Activated CD4-positive, alpha-beta T cell treated with anti-CD3 and anti-CD28 coated beads, Interleukin-2, amount 10 ng/mL, durations not matched to agents 7 days and 5 days (primary cell): ENCODE results near the gene TAF1D. TPM values are rescaled to one million over a fixed set of nuclear protein-coding genes. Genes with fewer than 3 reads are reported as not detected.
"Not testable (repeated sequence)": the region's sequence is repeated elsewhere in the genome, so short reads cannot be mapped to it uniquely, and the experiment has no call there.

Source experiments
- CTCF ChIA-PET: fragments of 350-600 bp; sonication (Branson Sonifier 250); formaldehyde crosslinking; loops from one replicate; lab custom pipeline; 2021; ENCODE audit warnings: antibody characterized with exemption; lab: Charles Lee
- POLR2A ChIA-PET: fragments of 350-600 bp; sonication (Branson Sonifier 250); formaldehyde crosslinking; loops from one replicate; lab custom pipeline; 2021; ENCODE audit warnings: antibody characterized with exemption; lab: Charles Lee
- DNase-seq: peaks from one replicate; pipeline ENCODE4 v3.0.0-alpha.2; 2020
- H3K27ac Mint-ChIP-seq: one replicate; pipeline ENCODE4 v1.8.0; 2021; ENCODE audit warnings: mild to moderate bottlenecking, moderate library complexity, mixed read lengths
- H3K27me3 Mint-ChIP-seq: one replicate; pipeline ENCODE4 v1.8.0; 2021; ENCODE audit warnings: mixed read lengths
- H3K36me3 Mint-ChIP-seq: one replicate; pipeline ENCODE4 v1.8.0; 2021; ENCODE audit warnings: low read depth, mixed read lengths
- H3K4me1 Mint-ChIP-seq: one replicate; pipeline ENCODE4 v1.8.0; 2021; ENCODE audit warnings: mixed read lengths
- H3K4me3 Mint-ChIP-seq: one replicate; pipeline ENCODE4 v1.8.0; 2021; ENCODE audit warnings: mild to moderate bottlenecking, moderate library complexity, mixed read lengths
- H3K9me3 Mint-ChIP-seq: one replicate; pipeline ENCODE4 v1.8.0; 2021; ENCODE audit warnings: mixed read lengths
- total RNA-seq, 2 experiments: library from RNA; stranded (reverse); gene quantifications; one replicate each; pipeline ENCODE4 v1.2.3, GENCODE V29; 2021

Gene TAF1D
- 100 to 1,000 TPM; 159 to 166 TPM for total RNA-seq

GRCh38 chr11:93741094-93741881 lies at the start of gene TAF1D, which contains the start of gene C11orf54:
Gene TAF1D, minus strand, starts transcription at chr11:93741495. Its CDS starts 2,191 bp downstream, at chr11:93739304.
Gene C11orf54, plus strand, starts transcription at chr11:93741672. Its CDS starts 5,722 bp downstream, at chr11:93747394.
- H3K27me3 Mint-ChIP-seq: no peaks in the 10 kb centered on the region
- H3K36me3 Mint-ChIP-seq: peaks cover 47% of the 10 kb centered on the region
- CTCF ChIA-PET: interaction anchor here (0.7 to 1.7 kb wide), 8 partner anchors 10 to 48 kb away, joined by 3 to 4 read pairs (median 4); partner anchors contain the start of gene MED17
- H3K9me3 Mint-ChIP-seq: no peaks in the 10 kb centered on the region
- peaks cover 52% of the 10 kb centered on the region for H3K4me1 Mint-ChIP-seq
- peak; percentile 99 for DNase-seq
- POLR2A ChIA-PET: interaction anchor here (0.6 to 2.9 kb wide), 9 partner anchors 20 to 1349 kb away, joined by 3 to 33 read pairs (median 3); partner anchors contain the start of genes CEP295, MED17 and PANX1
- H3K4me3 Mint-ChIP-seq: peak within 1 kb of the TSS; percentile 99
- peak within 1 kb of the TSS; percentile 99 for H3K27ac Mint-ChIP-seq

GRCh38 chr11:93784935-93785360 lies 43.7 kb upstream of the TAF1D start:
- Mint-ChIP-seq H3K9me3 (no peaks in the 10 kb centered on the region), H3K27me3 (no peaks in the 10 kb centered on the region), H3K36me3 (peaks cover 38% of the 10 kb centered on the region), H3K27ac (peak overlapping the region; percentile 96), H3K4me3 (peak overlapping the region; percentile 95), H3K4me1 (peaks cover 50% of the 10 kb centered on the region)
- POLR2A ChIA-PET: no interaction called here
- DNase-seq: no peak
- CTCF ChIA-PET: no interaction called here

GRCh38 chr11:93784145-93784934 lies 43.0 kb upstream of the TAF1D start, which contains the start of gene MED17:
Gene MED17, plus strand, starts transcription at chr11:93784282. Its CDS starts 232 bp downstream, at chr11:93784514.
- H3K4me3 Mint-ChIP-seq: peak within 1 kb of the TSS; percentile 95
- no peaks in the 10 kb centered on the region for H3K9me3 Mint-ChIP-seq
- POLR2A ChIA-PET: interaction anchor here (0.7 to 2.4 kb wide), 5 partner anchors 24 to 132 kb away, joined by 3 to 33 read pairs (median 4); partner anchors contain the start of genes C11orf54, CEP295 and TAF1D
- H3K27me3 Mint-ChIP-seq: no peaks in the 10 kb centered on the region
- H3K27ac Mint-ChIP-seq: peak within 1 kb of the TSS; percentile 96
- DNase-seq: peak; percentile 92
- CTCF ChIA-PET: interaction anchor here (0.7 to 1.8 kb wide), 7 partner anchors 11 to 154 kb away, joined by 3 to 7 read pairs (median 3); partner anchors contain the start of genes C11orf54 and TAF1D
- peaks cover 49% of the 10 kb centered on the region for H3K4me1 Mint-ChIP-seq
- H3K36me3 Mint-ChIP-seq: peaks cover 38% of the 10 kb centered on the region

- Mint-ChIP-seq H3K4me1 (peaks cover 49% of the 10 kb centered on the region), H3K27ac (peak overlapping the region; percentile 96), H3K36me3 (peaks cover 38% of the 10 kb centered on the region), H3K27me3 (no peaks in the 10 kb centered on the region), H3K4me3 (peak overlapping the region; percentile 95), H3K9me3 (no peaks in the 10 kb centered on the region)
- CTCF ChIA-PET: interaction anchor here (0.7 to 1.8 kb wide), 7 partner anchors 11 to 153 kb away, joined by 3 to 7 read pairs (median 3); partner anchors contain the start of genes C11orf54 and TAF1D
- DNase-seq: no peak
- POLR2A ChIA-PET: interaction anchor here (0.7 to 2.4 kb wide), 5 partner anchors 24 to 131 kb away, joined by 3 to 33 read pairs (median 4); partner anchors contain the start of genes C11orf54, CEP295 and TAF1D
These were observed 42.5 kb upstream of the TAF1D start for GRCh38 chr11:93783765-93784144.

- Mint-ChIP-seq H3K4me1 (peaks cover 47% of the 10 kb centered on the region), H3K36me3 (peaks cover 37% of the 10 kb centered on the region), H3K27ac (peak overlapping the region; percentile 96), H3K9me3 (no peaks in the 10 kb centered on the region), H3K4me3 (peak overlapping the region; percentile 95), H3K27me3 (no peaks in the 10 kb centered on the region)
- DNase-seq: no peak
- CTCF ChIA-PET: interaction anchor here (1.3 to 1.8 kb wide), 2 partner anchors 11 to 12 kb away, joined by 5 read pairs; no protein-coding TSS in a partner anchor
- POLR2A ChIA-PET: interaction anchor here (1.3 to 2.4 kb wide), 2 partner anchors 43 to 45 kb away, joined by 5 to 33 read pairs; partner anchors contain the start of genes C11orf54 and TAF1D
These were observed 42.1 kb upstream of the TAF1D start for GRCh38 chr11:93783362-93783761.

- no peaks in the 10 kb centered on the region for H3K4me1 Mint-ChIP-seq
- H3K9me3 Mint-ChIP-seq: peaks cover 5% of the 10 kb centered on the region
- no peak overlapping the region for H3K4me3 Mint-ChIP-seq
- no peaks in the 10 kb centered on the region for H3K27me3 Mint-ChIP-seq
- DNase-seq: no peak
- POLR2A ChIA-PET: no interaction called here
- H3K27ac Mint-ChIP-seq: no peak overlapping the region
- H3K36me3 Mint-ChIP-seq: peaks cover 16% of the 10 kb centered on the region
- CTCF ChIA-PET: no interaction called here
These were observed 34.0 kb upstream of the TAF1D start for GRCh38 chr11:93775289-93775688.

GRCh38 chr11:93774560-93774959 lies 33.3 kb upstream of the TAF1D start:
- DNase-seq, CTCF ChIA-PET, H3K4me1 Mint-ChIP-seq, H3K4me3 Mint-ChIP-seq, H3K27me3 Mint-ChIP-seq, H3K27ac Mint-ChIP-seq, H3K9me3 Mint-ChIP-seq, POLR2A ChIA-PET: not testable (repeated sequence)
- H3K36me3 Mint-ChIP-seq: peaks cover 13% of the 10 kb centered on the region

GRCh38 chr11:93773601-93774200 lies 32.4 kb upstream of the TAF1D start:
- Mint-ChIP-seq H3K27me3 (no peaks in the 10 kb centered on the region), H3K36me3 (peaks cover 9% of the 10 kb centered on the region), H3K4me1 (no peaks in the 10 kb centered on the region), H3K27ac (no peak overlapping the region), H3K9me3 (peaks cover 5% of the 10 kb centered on the region), H3K4me3 (no peak overlapping the region)
- ChIA-PET POLR2A (no interaction called here), CTCF (no interaction called here)
- no peak for DNase-seq

GRCh38 chr11:93773045-93773477 lies 31.8 kb upstream of the TAF1D start:
- POLR2A ChIA-PET: no interaction called here
- CTCF ChIA-PET: interaction anchor here (0.9 kb wide), 1 partner anchor 11 kb away, joined by 5 read pairs; the partner anchor contains the start of gene MED17

GRCh38 chr11:93772123-93772522 lies 30.8 kb upstream of the TAF1D start:
- no peaks in the 10 kb centered on the region for H3K27me3 Mint-ChIP-seq
- no peaks in the 10 kb centered on the region for H3K4me1 Mint-ChIP-seq
- DNase-seq: no peak
- CTCF ChIA-PET: interaction anchor here (0.9 kb wide), 1 partner anchor 12 kb away, joined by 5 read pairs; the partner anchor contains the start of gene MED17
- no peak overlapping the region for H3K4me3 Mint-ChIP-seq
- peaks cover 10% of the 10 kb centered on the region for H3K36me3 Mint-ChIP-seq
- H3K27ac Mint-ChIP-seq: no peak overlapping the region
- H3K9me3 Mint-ChIP-seq: peaks cover 2% of the 10 kb centered on the region
- POLR2A ChIA-PET: no interaction called here

More at GRCh38 chr11:93773045-93773477, 31.8 kb upstream of the TAF1D start:
- H3K27me3 Mint-ChIP-seq: no peaks in the 10 kb centered on the region
- no peak overlapping the region for H3K4me3 Mint-ChIP-seq
- peaks cover 5% of the 10 kb centered on the region for H3K9me3 Mint-ChIP-seq
- H3K4me1 Mint-ChIP-seq: no peaks in the 10 kb centered on the region
- DNase-seq: no peak
- H3K27ac Mint-ChIP-seq: no peak overlapping the region
- peaks cover 8% of the 10 kb centered on the region for H3K36me3 Mint-ChIP-seq

GRCh38 chr11:93770160-93770559 lies 28.9 kb upstream of the TAF1D start:
- H3K27me3 Mint-ChIP-seq: no peaks in the 10 kb centered on the region
- H3K36me3 Mint-ChIP-seq: peaks cover 22% of the 10 kb centered on the region
- peaks cover 13% of the 10 kb centered on the region for H3K9me3 Mint-ChIP-seq
- H3K4me3 Mint-ChIP-seq: no peak overlapping the region
- no peak for DNase-seq
- no peak overlapping the region for H3K27ac Mint-ChIP-seq
- ChIA-PET CTCF (no interaction called here), POLR2A (no interaction called here)
- no peaks in the 10 kb centered on the region for H3K4me1 Mint-ChIP-seq

GRCh38 chr11:93767018-93767417 lies 25.7 kb upstream of the TAF1D start:
- Mint-ChIP-seq H3K4me1 (no peaks in the 10 kb centered on the region), H3K27ac (no peak overlapping the region), H3K36me3 (peaks cover 25% of the 10 kb centered on the region), H3K9me3 (peaks cover 11% of the 10 kb centered on the region), H3K27me3 (no peaks in the 10 kb centered on the region), H3K4me3 (no peak overlapping the region)
- no peak for DNase-seq
- ChIA-PET POLR2A (no interaction called here), CTCF (no interaction called here)
